HG03342 (cell line): ENCODE measurements around the gene STARD4.

Experiments
- ATAC-seq: cut with Tn5 transposase; IDR thresholded peaks from one replicate; pipeline ENCODE4 v1.9.1; 2021; ENCODE audit warnings: mild to moderate bottlenecking, moderate library complexity; ENCODE audit not compliant: unreplicated experiment

The STARD4 gene

GRCh38 chr5:111528056-111528455 lies 15.7 kb upstream of the STARD4 start:
- ATAC-seq, result no peak

DNA sequence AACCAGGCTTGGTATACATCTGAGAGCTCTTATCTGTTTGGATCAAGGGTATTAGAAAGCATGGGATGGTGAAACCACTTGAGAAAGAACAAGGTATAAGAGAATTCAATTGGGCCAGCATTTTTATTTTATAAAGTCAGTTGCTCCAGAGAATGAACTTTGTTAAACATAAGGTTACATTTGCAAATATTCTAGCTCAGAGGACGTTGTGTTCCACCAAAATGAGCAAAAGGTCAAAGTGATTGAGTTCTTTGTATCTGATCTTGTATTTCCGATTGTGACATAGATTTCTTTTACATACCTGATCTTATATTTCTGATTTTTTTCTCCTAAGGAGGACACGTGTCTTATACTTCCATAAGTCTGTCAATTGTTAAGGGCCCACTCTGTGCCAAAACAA lies 8.6 kb upstream of the STARD4 start:
- ATAC-seq, result no peak

GRCh38 chr5:111518777-111519176 lies 6.4 kb upstream of the STARD4 start:
- ATAC-seq, result no peak

GRCh38 chr5:111517853-111518501 lies 5.6 kb upstream of the STARD4 start:
- no peak for ATAC-seq

DNA sequence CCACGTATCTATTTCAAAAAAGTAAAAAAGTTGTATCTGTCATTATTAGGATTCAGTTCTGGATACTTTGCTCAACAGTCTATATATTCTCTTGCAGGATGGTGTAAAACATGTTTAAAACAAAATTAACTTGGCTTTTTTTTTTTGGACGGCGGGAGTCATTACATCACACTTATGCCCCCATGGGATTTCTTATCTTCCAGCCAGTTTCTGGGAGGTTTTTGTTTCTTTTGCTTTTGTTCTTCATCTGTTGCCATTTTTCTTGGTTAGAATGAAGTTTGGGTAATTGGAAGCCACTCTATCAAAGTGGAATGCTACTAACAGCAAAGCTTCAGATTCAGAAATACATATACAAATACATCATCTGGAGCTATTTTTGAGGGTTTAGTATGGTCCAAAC lies 1.8 kb upstream of the STARD4 start:
- no peak for ATAC-seq

GRCh38 chr5:111513131-111513520 lies 791 bp upstream of the STARD4 start:
- ATAC-seq, result no peak

- peak; percentile 5 for ATAC-seq
These were observed 432 bp downstream of the STARD4 start for GRCh38 chr5:111511831-111512374.

DNA sequence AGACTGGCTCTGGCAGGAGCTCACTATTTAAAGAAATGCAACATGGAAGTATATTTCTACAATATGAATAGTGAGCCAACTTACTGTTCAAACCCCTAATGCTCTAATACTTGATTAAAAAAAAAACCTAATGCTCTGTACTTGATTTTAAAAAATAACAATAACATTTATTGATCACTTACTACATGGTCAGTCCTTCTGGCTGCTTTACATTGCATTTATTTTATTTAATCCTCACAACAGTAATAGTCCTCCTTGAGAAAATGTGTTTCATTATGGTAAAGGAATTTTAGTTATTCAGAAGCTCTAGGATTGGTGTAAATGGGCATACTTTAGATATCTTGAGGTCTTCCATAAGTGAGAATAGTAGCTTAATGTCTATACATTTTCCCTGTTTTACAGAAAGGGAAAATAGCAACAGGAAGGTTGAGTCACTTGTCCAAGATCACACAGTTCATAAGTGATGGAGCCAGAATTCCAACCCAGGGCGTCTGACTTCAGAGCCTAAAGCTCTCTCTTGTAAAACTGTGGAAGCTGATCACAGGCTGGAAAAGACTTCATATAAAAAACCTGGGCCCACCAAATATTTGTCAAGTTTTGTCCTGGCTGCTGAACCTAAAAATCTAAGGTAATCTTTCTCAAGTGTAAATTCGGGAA lies 1.0 kb downstream of the STARD4 start:
- no peak for ATAC-seq

DNA sequence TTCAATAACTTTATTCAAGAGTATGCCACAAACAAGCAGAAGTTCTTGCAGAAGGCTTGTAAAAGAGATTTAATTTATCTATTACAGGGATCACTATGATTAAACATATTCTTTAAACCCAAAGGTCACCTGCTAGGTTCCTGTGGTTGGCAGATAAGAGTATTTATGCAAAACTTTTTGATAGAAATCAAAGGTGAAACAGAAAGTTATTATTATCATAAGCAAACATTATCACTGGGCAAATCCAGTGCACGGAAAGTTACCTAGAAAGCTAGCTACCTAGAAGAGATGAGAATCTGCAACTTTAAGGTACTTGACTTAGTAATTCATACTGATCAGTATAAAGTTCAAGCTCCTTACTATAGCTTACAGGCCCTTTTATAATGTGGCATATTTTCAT lies 3.2 kb downstream of the STARD4 start:
- ATAC-seq, result no peak

DNA sequence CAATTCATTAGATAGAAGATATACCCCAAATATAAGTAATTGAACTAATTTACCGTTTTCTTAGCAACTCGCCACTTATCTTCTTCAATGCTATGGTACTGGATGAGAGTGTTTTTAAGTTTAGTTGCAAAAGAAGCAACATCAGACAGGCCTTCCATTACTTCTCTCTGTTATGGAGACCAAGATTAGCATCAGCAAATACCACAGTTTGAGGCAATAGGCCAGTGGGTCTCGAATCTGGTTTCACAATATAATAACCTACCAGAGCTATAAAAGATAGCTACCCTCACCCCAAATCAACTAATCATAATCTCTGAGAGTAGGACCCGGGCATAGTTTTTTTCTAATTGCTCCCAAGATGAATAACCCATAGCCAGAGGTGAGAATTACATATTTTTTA lies 5.1 kb downstream of the STARD4 start:
- ATAC-seq, result no peak

DNA sequence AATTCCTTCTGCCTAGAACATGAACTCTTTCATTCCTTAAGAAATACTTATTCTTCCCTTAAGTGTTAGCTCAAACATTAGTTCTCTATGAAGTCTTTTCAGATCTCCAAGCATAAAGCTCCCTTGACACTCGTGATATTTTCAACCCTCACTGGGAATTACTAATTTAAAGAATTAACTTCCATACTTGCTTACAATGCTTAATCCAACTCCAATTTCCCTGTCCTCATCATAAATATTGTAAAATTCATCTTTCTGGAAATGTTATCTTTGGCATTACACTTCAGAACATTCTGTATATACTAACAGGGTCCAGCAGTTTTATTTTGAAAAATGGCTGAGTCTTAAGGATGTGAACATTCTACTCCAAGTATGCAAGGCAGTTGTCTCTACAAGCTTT lies 7.2 kb downstream of the STARD4 start:
- ATAC-seq, result no peak

DNA sequence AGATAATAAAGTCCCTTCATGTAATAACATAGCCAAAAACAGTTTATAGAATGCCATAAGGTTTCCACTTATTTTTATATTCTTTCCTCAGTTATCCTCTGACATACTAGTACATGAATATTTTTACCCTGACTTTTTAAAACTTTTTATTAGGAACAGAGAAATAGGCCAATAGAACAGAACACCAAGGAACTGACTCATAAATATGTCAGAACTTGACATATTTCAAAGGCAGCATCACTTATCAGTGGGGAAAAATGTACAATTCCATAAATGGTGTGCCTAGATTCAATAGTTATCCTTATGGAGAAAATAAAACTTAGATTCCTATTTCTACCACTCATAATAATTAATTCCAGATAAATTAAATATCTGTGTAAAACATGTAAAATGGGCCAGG lies 9.4 kb downstream of the STARD4 start:
- ATAC-seq, result no peak

DNA sequence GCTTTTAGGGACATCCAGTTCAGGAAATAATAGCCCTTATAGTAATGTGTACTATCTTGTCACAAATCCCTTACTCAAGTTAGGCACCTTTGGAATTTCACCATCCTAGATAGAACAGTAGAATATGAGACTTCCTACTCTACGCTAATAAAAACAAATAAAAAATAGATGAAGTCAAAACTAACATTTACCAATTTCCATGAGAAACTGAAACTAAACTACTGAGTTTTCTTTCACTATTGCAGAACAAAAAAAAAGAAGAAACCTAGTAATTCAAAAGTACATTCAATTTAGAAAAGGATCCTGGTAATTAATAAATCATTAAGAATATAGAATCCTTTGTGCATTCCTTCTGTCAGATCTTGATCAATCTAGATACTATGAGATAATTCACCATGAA lies 14.0 kb downstream of the STARD4 start:
- peak; percentile 43 for ATAC-seq

GRCh38 chr5:111495159-111495558 lies 17.2 kb downstream of the STARD4 start:
- no peak for ATAC-seq

DNA sequence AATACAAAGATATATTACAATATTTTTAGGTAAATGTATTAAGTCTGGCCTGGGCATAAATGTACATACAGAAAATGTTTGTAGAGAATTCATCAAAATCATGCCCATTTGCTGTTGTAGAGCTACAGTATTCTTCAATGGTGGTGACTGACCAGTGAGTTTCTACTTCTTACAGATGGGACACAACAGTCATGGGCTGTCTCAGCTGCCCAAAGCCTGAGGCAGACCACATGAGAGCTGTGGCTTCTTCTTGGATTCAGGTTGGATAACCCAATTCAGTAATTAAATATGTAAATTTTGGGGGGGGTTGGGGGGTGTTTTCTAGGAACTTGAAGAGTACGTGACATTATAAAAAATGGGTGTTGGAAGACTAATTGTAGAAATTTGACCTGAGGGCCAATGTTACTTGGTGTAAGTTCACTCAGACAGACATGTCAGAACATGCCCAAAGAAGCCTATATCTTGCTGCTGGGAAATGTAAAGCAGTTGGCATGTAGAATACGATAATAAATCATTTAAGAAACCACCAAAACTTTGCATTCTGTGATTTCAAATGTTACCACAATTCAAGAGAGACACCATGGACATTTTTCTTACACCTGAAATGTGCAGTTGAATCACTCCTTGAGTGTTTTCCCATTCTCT lies 17.9 kb downstream of the STARD4 start:
- ATAC-seq, result no peak

DNA sequence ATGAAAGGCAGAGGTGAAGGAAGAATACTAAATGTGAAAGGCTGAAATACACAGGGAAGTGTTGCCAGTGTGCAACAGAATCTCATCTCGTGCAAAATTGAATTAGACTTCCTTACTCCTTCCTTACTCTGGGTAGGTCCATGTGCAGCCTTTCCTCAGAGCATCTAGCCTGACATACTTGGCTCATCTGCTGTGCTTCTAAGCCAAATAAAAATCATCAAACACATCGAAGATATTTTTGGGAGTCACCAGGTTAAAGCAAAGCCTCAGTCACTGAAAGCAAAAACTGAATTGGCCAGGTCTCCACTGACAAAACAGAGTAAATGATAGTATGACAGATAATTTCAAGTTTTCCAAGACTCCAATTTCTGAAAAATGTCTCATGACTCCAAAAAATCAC lies 19.3 kb downstream of the STARD4 start:
- ATAC-seq, result no peak

GRCh38 chr5:111488353-111488752 lies 24.0 kb downstream of the STARD4 start:
- no peak for ATAC-seq

- no peak for ATAC-seq
These were observed 25.4 kb downstream of the STARD4 start for GRCh38 chr5:111486926-111487325.

- ATAC-seq, result no peak
These were observed 26.3 kb downstream of the STARD4 start for GRCh38 chr5:111486055-111486454.

- ATAC-seq, result no peak
These were observed 32.0 kb downstream of the STARD4 start for GRCh38 chr5:111480346-111480745.

DNA sequence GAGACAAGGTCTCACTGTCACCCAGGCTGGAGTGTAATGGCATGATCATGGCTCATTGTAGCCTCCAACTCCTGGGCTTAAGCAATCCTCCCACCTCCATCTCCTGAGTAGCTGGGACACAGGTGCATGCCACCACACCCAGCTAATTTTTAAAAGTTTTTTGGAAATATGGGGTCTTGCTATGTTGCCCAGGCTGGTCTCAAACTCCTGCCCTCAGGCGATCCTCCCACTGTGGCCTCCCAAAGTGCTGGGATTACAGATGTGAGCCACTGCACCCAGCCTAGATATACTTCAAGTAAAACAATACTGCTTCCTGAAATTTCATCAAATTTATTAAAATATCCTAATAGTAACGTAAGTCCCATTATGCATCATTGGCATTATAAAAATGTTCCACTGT lies 33.4 kb downstream of the STARD4 start:
- no peak for ATAC-seq

GRCh38 chr5:111478266-111478665 lies 34.1 kb downstream of the STARD4 start:
- no peak for ATAC-seq
